HG03575 (cell line): ENCODE measurements around the gene CHD6.

ENCODE experiments used
- ATAC-seq: cut with Tn5 transposase; IDR thresholded peaks from one replicate; pipeline ENCODE4 v1.9.1; 2021; ENCODE audit not compliant: unreplicated experiment, insufficient number of reproducible peaks, low FRiP score; ENCODE audit errors: extremely low read depth

CHD6 gene

GRCh38 chr20:41392871-41393704, 225.1 kb downstream of the CHD6 start:
- ATAC-seq, result no peak

GRCh38 chr20:41392295-41392694, 225.9 kb downstream of the CHD6 start:
- no peak for ATAC-seq

DNA sequence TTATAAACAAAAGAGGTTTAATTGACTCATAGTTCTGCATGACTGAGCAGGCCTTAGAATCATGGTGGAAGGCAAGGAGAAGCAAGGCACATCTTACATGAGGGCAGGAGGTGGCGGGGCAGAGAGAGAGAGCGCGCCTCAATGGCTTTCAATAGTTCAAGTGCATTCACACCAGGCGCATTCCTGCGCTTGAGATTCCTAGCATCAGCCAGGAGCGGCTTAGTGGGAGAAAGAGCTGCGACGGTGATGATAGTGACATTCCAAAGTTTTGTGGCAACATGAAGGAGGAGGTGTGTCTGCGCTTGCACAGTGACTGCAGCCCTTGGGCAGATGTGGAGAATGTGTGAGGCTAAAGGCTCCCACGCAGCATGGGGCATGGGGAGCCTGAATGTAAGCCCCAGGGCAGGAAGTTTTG, 226.6 kb downstream of the CHD6 start:
- no peak for ATAC-seq

- no peak for ATAC-seq
Observed at GRCh38 chr20:41390889-41391288, 227.3 kb downstream of the CHD6 start.

- ATAC-seq, result no peak
Observed at GRCh38 chr20:41387444-41387851, 230.7 kb downstream of the CHD6 start.

DNA sequence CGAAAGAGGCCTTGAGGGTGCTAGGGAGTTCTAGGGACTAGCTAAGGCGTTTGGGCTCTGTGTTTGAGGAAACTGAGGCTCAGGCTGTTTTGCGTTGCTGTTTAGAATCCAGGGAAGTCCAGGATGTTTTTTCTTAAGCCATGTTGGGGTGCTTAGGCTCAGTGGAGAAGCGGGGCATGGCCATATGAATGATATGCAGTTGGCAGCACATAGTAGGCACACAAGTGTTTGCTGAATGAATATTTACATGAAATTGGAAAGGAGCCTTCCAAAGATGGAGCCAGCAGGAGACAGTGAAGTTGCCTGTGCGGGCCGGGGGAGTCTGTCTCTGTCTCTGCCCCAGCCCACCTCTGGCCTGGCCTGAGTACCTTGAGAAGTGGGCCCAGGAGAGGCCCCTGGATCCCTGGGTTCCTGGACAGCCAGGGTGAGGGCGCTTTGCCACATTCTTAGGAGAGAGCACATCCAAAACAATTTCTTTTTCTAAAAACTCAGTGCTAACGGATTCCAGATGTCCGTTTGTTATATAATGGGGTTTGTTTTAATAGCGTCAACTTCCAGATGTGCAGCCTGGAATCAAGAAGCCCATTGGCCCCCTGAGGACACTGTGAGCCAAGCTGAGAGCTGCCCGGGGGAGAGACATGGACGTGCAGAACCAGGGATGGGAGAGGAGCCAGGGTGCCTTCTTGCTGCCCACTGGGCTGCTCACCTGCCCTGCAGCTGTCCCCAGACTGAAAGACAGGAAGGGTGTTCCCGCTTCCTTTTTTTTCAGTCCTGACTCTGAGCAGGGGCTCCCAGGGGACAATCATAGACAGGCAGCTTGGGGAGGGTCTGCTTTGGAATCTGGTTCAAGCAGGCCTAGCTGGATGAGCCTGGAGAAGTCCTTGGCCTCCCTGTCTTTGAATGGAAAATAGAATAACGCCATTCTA, 231.4 kb downstream of the CHD6 start:
- no peak for ATAC-seq

DNA sequence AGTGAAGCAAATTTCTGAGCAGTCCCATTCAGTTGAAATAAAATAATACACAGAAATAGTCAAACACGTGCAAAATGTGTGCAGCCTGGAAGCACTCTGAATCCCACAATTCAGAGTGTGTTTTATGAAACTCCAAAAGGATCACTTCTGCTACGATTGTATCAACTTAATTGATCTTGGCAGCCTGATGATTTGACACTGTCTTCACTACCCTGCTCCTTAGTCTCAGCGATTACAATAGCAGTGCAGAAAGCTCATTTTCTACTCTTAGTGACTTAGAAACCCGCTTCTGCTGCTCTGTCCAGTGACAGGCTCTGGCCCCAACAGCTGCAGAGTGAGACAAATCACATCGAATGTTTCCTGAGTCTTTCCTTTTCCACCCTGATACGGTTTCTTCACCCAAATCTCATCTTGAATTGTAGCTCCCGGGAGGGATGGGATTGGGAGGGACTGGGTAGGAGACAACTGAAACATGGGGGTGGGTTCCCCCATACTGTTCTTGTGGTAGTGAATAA, 235.3 kb downstream of the CHD6 start:
- ATAC-seq, result no peak

DNA sequence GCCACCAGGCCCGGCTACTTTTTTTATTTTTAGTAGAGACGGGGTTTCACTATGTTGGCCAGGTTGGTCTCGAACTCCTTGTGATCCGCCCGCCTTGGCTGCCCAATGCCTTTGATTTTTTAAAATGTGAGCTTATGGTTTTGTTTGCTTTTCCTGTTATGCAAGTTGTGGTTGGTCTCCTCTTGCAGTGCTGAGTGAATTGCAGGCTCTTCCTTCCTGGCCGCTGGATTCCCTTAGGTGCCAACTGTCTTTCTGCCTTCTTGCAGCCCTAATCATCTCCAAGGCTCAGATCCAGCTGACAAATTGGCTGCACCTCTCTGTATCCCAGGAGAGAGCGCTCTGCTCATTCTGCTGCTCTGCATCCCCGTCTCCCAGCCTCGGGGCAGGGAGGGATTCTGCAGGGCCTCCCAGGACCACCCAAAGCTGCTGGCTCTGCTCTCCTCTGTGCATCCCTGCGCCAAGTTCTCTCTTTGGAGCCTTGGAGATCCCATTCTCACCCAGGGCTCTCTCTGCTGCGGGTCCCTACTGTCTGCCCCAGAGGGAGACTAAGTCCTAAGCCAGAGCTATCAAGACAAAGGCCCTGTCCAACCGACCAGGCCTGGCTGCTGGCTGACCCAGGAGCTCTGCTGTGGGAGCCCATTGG, 237.5 kb downstream of the CHD6 start:
- ATAC-seq, result no peak

GRCh38 chr20:41379551-41379950, 238.6 kb downstream of the CHD6 start:
- ATAC-seq, result no peak

- no peak for ATAC-seq
Observed at GRCh38 chr20:41377275-41377674, 240.9 kb downstream of the CHD6 start.

- ATAC-seq, result no peak
Observed at GRCh38 chr20:41376349-41376748, 241.8 kb downstream of the CHD6 start.

DNA sequence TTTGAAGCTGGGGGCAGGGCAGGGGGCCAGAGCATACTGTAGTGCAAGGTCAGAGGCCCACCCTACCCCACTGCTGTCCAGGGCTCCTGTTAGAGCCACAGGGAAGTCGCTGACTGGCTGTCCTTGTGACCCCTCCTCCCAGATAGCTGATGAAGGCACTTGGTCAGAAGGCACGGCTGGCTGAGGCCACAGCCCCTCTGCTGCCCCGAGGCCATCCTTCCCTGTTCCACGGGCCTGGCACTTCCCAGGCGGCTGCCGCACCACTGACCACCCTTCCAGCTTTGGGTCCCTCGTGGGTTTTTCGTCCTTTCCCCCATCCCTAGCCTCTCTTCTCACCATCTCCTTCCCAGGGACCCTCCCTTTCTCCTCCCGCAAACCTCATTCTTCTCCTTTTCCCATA, 242.3 kb downstream of the CHD6 start:
- no peak for ATAC-seq

- no peak for ATAC-seq
Observed at GRCh38 chr20:41373931-41374920, 244.0 kb downstream of the CHD6 start.

DNA sequence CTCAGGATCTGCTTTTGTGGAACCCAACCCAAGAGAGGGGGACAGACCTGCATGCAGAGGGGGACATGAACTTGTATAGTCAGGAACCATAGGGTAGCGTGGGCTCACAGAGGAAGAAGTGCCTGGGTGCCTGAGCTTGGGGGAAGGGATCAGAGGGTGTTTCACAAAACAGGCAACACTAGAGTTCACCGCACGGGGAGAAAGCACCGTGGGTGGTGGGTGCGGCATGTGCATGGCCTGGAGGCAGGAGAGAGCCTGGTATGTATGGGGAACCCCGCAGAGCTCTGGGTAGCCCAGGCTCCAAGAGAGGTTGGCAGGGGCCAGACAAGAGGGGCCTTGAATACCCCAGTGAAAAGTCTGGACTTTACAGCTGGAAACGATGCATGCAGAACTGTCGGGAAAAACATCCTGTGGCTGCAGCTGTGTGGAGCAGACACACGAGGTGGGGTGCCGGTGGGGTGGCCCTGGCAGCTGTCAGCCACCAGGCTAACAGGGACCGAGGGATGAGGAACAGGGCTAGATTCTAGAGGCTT, 244.9 kb downstream of the CHD6 start:
- no peak for ATAC-seq

DNA sequence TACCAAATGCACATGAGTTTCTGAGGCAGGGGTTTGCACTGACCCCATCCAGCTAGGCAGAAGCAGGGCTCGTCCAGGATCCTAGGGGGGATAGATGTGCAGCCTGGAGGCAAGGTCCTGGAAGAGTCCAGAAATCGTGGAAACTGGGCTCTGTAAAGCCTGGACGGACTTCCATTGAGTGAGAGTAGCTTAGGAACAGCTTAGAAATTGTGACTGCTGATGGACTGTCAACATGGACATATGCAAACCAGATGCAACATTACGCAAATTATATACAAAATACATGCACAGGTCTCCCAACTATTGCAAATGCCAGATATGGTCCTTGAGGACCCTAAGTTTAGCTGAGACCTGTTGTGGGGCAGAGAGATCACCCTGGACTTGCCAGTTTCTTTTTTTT, 246.8 kb downstream of the CHD6 start:
- no peak for ATAC-seq

GRCh38 chr20:41370176-41370575, 248.0 kb downstream of the CHD6 start:
- ATAC-seq, result no peak

DNA sequence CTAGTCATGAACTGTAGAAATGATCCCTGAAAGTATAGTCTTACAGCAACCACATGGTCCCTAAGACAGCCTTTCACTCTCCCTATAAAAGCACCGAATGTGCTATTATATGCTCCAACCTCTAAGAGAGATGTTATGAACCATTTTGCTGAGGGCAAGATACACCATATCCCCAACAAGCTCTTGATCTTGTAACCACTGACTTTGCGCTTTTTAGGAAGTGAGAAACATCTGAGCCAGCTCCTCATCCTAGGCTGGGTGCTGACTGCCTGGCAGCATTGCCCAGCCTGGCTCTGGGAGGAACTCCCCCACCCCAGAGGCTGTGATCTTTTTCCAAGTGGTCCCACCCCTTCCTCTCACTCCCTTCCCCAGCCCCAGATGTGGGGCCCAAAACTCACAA, 248.5 kb downstream of the CHD6 start:
- ATAC-seq, result no peak

- ATAC-seq, result no peak
Observed at GRCh38 chr20:41367956-41368355, 250.2 kb downstream of the CHD6 start.
